GDM1 (cell line): ENCODE results near the gene CAMTA2.
A peak's percentile ranks its signal among the peaks of the same experiment; 100 is the strongest.

Source experiments
- DNase-seq: peaks from one replicate; lab custom pipeline; 2025; lab: John Stamatoyannopoulos, UW

CAMTA2 gene

DNA sequence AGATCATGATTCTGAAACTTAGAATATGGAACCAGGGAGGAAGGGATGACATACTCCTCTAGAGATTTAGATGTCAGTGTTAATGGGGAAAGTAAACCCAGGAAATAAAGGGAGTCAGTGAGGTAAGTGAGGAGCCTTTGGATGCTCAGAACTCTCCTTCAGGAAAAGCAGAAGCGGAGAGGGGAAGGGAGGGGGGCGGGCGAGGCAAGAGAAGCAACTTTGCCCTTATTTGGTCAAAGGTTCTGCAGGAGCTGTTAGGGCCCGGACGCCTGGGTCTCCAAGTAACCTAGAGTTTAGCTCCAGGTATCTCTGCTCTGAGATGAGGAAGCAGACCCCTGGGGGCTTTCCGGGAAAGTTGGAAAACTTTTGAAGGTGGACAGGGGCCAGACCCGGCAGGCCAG lies 40.5 kb downstream of the CAMTA2 start:
- DNase-seq, result peak; percentile 31

- DNase-seq, result no peak
Measured at GRCh38 chr17:4946312-4946976, 41.0 kb downstream of the CAMTA2 start.

GRCh38 chr17:4945944-4946280 lies 41.6 kb downstream of the CAMTA2 start:
- no peak for DNase-seq

DNA sequence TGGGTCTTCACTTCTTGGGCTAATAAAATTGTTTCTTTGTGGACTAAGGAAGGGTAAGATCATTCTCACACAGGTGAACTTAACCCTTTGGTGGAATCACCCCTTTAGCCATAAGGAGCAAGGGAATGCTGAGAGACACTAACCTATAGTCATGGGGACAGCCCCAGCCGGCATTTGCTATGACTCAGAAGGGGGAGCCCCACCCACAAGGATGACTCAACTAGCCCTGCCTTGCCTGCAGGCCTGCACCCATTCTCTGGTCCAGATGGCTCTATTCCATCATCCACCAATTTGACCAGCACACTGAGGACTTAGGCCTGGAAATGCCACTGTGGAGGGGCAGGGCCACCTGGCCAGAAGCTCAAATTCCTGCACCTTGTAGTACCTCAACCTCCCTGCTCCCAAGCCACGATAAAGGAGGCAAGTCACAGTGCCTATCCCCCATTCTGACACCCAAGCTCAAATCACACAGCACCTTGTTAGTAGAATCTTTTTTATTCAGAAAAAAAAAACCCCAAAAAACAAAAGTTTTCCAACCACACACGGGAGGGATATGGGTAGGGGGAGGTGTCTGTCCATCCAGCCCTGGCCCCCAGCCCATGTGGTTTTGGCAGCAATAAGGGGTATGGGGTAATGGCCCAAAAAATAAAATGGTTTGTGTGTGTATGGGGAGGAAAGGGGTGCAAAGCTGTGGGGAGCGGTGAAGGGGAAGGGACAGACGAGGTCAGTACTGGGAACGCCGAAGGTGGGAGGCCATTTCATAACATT lies 42.1 kb downstream of the CAMTA2 start:
- peak; percentile 52 for DNase-seq

GRCh38 chr17:4944554-4945175 lies 42.8 kb downstream of the CAMTA2 start:
- no peak for DNase-seq

DNA sequence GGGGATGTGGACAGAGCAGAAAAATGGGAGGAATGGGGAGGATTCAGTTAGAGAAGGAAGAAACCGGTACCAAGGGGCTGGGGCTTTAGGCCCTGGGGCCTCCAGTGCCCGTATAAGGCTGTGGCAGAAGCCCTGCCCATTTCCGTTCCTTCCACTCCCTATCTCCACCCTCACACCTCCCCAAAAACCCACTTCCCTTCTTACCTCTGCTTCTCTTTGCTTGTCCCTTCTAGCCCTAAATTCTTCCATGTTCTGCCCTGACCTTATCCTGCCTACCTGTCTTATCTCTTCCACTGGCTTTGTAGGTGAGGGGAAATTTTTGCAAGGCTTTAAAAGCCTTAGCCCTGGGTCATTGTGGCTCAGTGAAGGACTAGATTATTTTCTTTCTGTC lies 43.3 kb downstream of the CAMTA2 start:
- DNase-seq, result peak; percentile 68

- no peak for DNase-seq
Measured at GRCh38 chr17:4942760-4943508, 44.5 kb downstream of the CAMTA2 start.

- no peak for DNase-seq
Measured at GRCh38 chr17:4941319-4941610, 46.2 kb downstream of the CAMTA2 start.

DNA sequence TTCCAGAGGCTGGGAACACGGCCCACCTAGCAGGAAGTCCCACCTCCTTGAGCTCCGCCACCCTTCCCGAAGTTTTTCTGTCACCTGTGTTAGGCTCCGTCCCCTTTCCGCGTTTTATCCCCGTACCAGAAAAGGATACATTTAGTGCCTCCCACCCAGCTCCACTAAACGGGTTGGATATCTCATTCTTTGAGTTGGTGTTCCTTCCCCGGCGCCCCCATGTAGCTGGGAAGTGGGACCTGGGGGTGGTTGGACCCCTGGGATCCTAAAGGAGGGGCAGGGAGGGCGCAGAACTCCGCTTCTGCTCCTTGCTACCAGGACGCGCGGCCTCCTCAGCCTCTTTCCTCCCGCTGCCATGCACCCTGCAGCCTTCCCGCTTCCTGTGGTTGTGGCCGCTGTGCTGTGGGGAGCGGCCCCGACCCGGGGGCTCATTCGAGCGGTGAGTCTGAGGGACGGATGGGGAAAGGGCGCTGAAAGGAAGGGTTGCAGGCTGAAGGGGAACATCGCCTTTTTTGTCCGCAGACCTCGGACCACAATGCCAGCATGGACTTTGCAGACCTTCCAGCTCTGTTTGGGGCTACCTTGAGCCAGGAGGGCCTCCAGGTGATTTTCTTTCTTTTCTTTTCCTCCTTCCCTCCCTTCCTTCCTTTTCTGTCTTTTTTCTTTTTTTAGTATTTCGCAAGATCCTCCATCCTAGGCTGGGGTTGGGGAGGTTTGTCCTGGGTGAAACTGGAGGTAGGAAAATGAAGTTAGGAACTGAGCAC lies 46.7 kb downstream of the CAMTA2 start:
- DNase-seq, result peak; percentile 14

GRCh38 chr17:4939796-4940554 lies 47.5 kb downstream of the CAMTA2 start, which contains the start of the genes RNF167 and SLC25A11:
Gene RNF167, plus strand, starts transcription at chr17:4940268. Its CDS starts 642 bp downstream, at chr17:4940910.
Gene SLC25A11, minus strand, starts transcription at chr17:4940046. Its CDS starts 136 bp downstream, at chr17:4939910.
- peak; percentile 99 for DNase-seq

GRCh38 chr17:4939546-4939795 lies 48.0 kb downstream of the CAMTA2 start:
- DNase-seq, result no peak

- no peak for DNase-seq
Measured at GRCh38 chr17:4938688-4939545, 48.6 kb downstream of the CAMTA2 start.

- no peak for DNase-seq
Measured at GRCh38 chr17:4938069-4938491, 49.4 kb downstream of the CAMTA2 start.

DNA sequence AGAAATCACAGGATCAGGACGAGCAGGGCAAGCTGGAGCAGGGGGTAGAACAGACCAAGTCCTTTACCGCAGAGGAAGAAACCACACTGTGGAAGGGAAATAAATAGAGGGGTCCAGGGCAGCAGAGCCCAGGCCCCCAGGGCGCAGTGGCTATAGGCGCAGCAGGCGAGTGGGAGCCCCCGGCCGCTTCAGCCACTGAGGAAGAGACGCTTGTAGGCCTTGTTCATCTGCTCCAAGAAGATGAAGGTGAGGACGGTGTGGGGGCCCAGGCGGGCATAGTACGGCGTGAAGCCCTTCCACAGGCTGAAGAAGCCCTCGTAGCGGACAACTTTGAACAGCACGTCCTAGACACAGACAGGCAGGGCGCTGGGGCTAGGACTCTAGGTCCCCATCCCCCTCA lies 49.9 kb downstream of the CAMTA2 start:
- DNase-seq, result no peak

DNA sequence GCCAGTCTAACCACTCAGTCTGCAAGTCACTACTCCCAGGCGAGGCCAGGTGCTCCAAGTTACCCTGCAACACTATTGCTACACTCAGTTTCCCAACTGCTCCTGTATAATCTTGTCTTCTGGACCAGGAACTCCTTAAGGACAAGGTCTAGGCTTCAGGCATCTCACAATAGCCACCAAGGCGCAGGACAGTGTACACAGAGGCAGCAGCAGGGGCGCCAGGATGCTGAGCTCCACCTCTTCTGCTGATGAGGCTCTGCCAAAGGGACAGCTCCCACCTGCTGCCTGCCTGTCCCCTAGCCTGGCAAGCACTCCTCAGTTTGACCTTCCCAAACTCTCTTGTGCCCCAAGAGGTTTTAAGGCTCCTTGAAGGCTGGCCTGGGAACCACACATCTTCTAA lies 51.0 kb downstream of the CAMTA2 start:
- no peak for DNase-seq

DNA sequence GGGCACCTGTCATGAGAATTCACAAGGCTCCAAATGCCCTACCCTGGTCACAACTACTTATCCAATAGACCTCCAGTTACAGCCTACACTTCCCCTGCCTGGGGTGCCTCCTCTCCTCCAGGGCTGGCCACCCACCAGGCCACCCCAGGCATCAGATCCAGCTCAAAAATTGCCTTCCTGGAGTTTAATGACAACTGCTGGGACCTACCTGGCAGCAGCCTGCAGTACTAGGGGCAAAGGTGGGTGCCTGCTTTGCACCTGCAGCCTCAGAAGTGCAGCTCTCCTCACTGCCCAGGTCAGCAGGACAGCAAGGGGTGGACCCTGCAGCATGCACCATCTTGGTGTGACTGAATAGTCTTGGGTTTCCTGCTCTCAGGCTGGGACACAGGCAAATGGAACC lies 51.8 kb downstream of the CAMTA2 start:
- DNase-seq, result no peak

DNA sequence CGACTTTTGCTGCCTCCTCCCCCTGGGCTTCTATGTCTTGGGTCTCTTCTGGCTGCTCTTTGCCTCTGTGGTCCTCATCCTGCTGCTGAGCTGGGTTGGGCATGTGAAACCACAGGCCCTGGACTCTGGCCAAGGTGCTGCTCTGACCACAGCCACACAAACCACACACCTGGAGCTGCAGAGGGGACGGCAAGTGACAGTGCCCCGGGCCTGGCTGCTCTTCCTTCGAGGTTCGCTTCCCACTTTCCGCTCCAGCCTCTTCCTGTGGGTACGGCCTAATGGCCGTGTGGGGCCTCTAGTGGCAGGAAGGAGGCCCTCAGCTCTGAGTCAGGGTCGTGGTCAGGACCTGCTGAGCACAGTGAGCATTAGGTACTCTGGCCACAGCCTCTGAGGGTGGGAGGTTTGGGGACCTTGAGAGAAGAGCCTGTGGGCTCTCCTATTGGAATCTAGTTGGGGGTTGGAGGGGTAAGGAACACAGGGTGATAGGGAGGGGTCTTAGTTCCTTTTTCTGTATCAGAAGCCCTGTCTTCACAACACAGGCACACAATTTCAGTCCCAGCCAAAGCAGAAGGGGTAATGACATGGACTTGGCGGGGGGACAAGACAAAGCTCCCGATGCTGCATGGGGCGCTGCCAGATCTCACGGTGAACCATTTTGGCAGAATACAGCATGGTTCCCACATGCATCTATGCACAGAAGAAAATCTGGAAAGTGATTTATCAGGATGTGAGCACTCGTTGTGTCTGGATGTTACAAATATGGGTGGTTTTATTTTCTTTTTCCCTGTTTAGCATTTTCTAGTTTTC lies 53.1 kb downstream of the CAMTA2 start:
- peak; percentile 82 for DNase-seq

DNA sequence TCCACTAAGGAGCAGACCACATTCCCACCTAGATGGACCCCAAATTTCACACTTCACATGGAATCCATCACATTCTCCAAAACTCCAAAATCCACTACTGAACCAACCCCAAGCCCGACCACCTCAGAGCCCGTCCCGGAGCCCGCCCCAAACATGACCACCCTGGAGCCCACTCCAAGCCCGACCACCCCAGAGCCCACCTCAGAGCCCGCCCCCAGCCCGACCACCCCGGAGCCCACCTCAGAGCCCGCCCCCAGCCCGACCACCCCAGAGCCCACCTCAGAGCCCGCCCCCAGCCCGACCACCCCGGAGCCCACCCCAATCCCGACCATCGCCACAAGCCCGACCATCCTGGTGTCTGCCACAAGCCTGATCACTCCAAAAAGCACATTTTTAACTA lies 53.8 kb downstream of the CAMTA2 start:
- no peak for DNase-seq

DNA sequence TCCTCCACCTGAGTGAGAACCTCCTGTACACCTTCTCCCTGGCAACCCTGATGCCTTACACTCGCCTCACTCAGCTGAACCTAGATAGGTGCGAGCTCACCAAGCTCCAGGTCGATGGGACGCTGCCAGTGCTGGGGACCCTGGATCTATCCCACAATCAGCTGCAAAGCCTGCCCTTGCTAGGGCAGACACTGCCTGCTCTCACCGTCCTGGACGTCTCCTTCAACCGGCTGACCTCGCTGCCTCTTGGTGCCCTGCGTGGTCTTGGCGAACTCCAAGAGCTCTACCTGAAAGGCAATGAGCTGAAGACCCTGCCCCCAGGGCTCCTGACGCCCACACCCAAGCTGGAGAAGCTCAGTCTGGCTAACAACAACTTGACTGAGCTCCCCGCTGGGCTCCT lies 54.7 kb downstream of the CAMTA2 start:
- no peak for DNase-seq

DNA sequence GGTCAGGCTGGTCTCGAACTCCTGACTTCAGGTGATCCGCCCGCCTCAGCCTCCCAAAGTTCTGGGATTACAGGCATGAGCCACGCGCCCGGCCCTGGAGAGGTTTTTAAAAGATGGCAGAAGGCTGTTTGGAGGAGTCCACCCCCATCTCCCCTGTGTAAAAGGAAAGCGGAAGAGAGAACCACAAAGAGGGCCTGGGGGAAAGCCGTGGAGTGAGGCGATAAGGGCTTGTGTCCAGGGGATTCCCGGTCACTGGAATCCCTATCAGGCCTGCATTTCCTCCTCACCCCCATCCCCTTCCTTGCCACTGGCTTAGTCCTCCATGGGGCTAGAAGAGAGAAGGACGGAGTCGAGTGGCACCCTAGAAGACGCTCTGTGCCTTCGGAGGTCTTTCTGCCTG lies 55.5 kb downstream of the CAMTA2 start, which contains the start of gene GP1BA:
GP1BA (plus strand) TSS at position 315 of the 400 bp plus-strand sequence. CDS start 328 bp downstream, outside the sequence.
- DNase-seq, result no peak
